Cardiac atrium fibroblast (primary cell): Measurements from ENCODE around the gene PRAME. TPM values are rescaled to one million over a fixed set of nuclear protein-coding genes. Genes with fewer than 3 reads are reported as not detected.

Experiments
- total RNA-seq: library from RNA; depleted of rRNA; stranded (reverse); fragments of >200 nt; gene quantifications from 2 replicates; pipeline ENCODE4 v1.2.3, GENCODE V29; 2015

PRAME gene, protein sequence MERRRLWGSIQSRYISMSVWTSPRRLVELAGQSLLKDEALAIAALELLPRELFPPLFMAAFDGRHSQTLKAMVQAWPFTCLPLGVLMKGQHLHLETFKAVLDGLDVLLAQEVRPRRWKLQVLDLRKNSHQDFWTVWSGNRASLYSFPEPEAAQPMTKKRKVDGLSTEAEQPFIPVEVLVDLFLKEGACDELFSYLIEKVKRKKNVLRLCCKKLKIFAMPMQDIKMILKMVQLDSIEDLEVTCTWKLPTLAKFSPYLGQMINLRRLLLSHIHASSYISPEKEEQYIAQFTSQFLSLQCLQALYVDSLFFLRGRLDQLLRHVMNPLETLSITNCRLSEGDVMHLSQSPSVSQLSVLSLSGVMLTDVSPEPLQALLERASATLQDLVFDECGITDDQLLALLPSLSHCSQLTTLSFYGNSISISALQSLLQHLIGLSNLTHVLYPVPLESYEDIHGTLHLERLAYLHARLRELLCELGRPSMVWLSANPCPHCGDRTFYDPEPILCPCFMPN
- under 0.01 TPM in 1 of 2 replicates, not detected in the other for total RNA-seq

GRCh38 chr22:22558972-22559603 lies at the start of gene PRAME:
Gene PRAME, minus strand, starts transcription at chr22:22559265. Its CDS starts 2,433 bp downstream, at chr22:22556832.

GRCh38 chr22:22520020-22520656 lies 38.9 kb downstream of the PRAME start, which contains the start of gene ZNF280A:
Gene ZNF280A, minus strand, starts transcription at chr22:22520270. Its CDS starts 4,640 bp downstream, at chr22:22515630.

GRCh38 chr22:22508274-22509176 lies 50.5 kb downstream of the PRAME start, which contains the start of gene ZNF280B:
Gene ZNF280B, minus strand, starts transcription at chr22:22508742. Its CDS starts 19,344 bp downstream, at chr22:22489398.

Other genes with a start within 250 kb of the PRAME start
- 0.72 and 1.5 TPM in 2 replicates for gene ZNF280B, start 50.5 kb downstream of the PRAME start, total RNA-seq
- gene ZNF280A, start 39.0 kb downstream of the PRAME start, total RNA-seq, result not detected in 2 replicates
- gene GGTLC2, start 85.3 kb upstream of the PRAME start, total RNA-seq, result not detected in 2 replicates